ENCODE measurements around the gene FGGY.

FGGY gene

GRCh38 chr1:59755069-59755685, 458.3 kb downstream of the FGGY start:
- Histone ChIP-seq H4K20me1 (ENCODE audit: insufficient read depth, low read length) (no peaks in the 10 kb centered on the region), H3K27ac (ENCODE audit: low read length) (no peak overlapping the region), H3K4me2 (ENCODE audit: insufficient read depth, low read length) (no peak overlapping the region), H3K79me2 (ENCODE audit: insufficient read depth, low read length) (no peaks in the 10 kb centered on the region), H3K9me3 (ENCODE audit: insufficient read depth, low read length, severe bottlenecking) (no peaks in the 10 kb centered on the region), H3K36me3 (ENCODE audit: insufficient read depth, low read length) (no peaks in the 10 kb centered on the region), H3K9ac (ENCODE audit: low read depth, low read length) (no peak overlapping the region), H3K4me1 (ENCODE audit: insufficient read depth, low read length) (peaks cover 5% of the 10 kb centered on the region), H3K27me3 (ENCODE audit: insufficient read depth, low read length, poor library complexity) (no peaks in the 10 kb centered on the region), H3K4me3 (ENCODE audit: low read depth in 1 of 2, low read length in 2 of 2) (no peak overlapping the region), H2AFZ (ENCODE audit: low read depth, low read length) (no peak overlapping the region)
- ATAC-seq (ENCODE audit: insufficient read depth, low read depth) = no peak
- TF ChIP-seq EZH2 (IDR thresholded peaks at IDR 0.05; ENCODE audit: borderline replicate concordance, low read depth, low read length, severe bottlenecking) (no peak), CTCF (IDR thresholded peaks at IDR 0.05; ENCODE audit: borderline replicate concordance, extremely low read depth, low read length, poor library complexity, severe bottlenecking) (no peak)
- DNase-seq = no peak

GRCh38 chr1:59757197-59757747, 460.4 kb downstream of the FGGY start:
- TF ChIP-seq CTCF (IDR thresholded peaks at IDR 0.05; ENCODE audit: borderline replicate concordance, extremely low read depth, low read length, poor library complexity, severe bottlenecking) (no peak), EZH2 (IDR thresholded peaks at IDR 0.05; ENCODE audit: borderline replicate concordance, low read depth, low read length, severe bottlenecking) (no peak)
- no peak for ATAC-seq (ENCODE audit: insufficient read depth, low read depth)
- Histone ChIP-seq H3K9me3 (ENCODE audit: insufficient read depth, low read length, severe bottlenecking) (no peaks in the 10 kb centered on the region), H3K4me2 (ENCODE audit: insufficient read depth, low read length) (no peak overlapping the region), H4K20me1 (ENCODE audit: insufficient read depth, low read length) (no peaks in the 10 kb centered on the region), H3K27me3 (ENCODE audit: insufficient read depth, low read length, poor library complexity) (no peaks in the 10 kb centered on the region), H2AFZ (ENCODE audit: low read depth, low read length) (no peak overlapping the region), H3K4me1 (ENCODE audit: insufficient read depth, low read length) (peaks cover 5% of the 10 kb centered on the region), H3K4me3 (ENCODE audit: low read depth in 1 of 2, low read length in 2 of 2) (no peak overlapping the region), H3K27ac (ENCODE audit: low read length) (no peak overlapping the region), H3K36me3 (ENCODE audit: insufficient read depth, low read length) (no peaks in the 10 kb centered on the region), H3K79me2 (ENCODE audit: insufficient read depth, low read length) (no peaks in the 10 kb centered on the region), H3K9ac (ENCODE audit: low read depth, low read length) (no peak overlapping the region)
- no peak for DNase-seq

- Histone ChIP-seq H3K9ac (ENCODE audit: low read depth, low read length) (peak overlapping the region; percentile 15; the same call in 1 of the 2 replicates), H3K9me3 (ENCODE audit: insufficient read depth, low read length, severe bottlenecking) (no peaks in the 10 kb centered on the region), H3K4me1 (ENCODE audit: insufficient read depth, low read length) (peaks cover 5% of the 10 kb centered on the region), H3K27me3 (ENCODE audit: insufficient read depth, low read length, poor library complexity) (no peaks in the 10 kb centered on the region), H4K20me1 (ENCODE audit: insufficient read depth, low read length) (no peaks in the 10 kb centered on the region), H3K36me3 (ENCODE audit: insufficient read depth, low read length) (no peaks in the 10 kb centered on the region), H3K4me2 (ENCODE audit: insufficient read depth, low read length) (peak overlapping the region; percentile 56), H2AFZ (ENCODE audit: low read depth, low read length) (peak overlapping the region; percentile 52), H3K4me3 (ENCODE audit: low read depth in 1 of 2, low read length in 2 of 2) (peak overlapping the region in 1 of 2 experiments; percentile 33; a peak in 1 of 4 replicates), H3K27ac (ENCODE audit: low read length) (no peak overlapping the region), H3K79me2 (ENCODE audit: insufficient read depth, low read length) (no peaks in the 10 kb centered on the region)
- peak; percentile 98 for TF ChIP-seq CTCF (IDR thresholded peaks at IDR 0.05; ENCODE audit: borderline replicate concordance, extremely low read depth, low read length, poor library complexity, severe bottlenecking)
- TF ChIP-seq EZH2 (IDR thresholded peaks at IDR 0.05; ENCODE audit: borderline replicate concordance, low read depth, low read length, severe bottlenecking) = no peak
- ATAC-seq (ENCODE audit: insufficient read depth, low read depth) = peak; percentile 95
- peak; percentile 83 for DNase-seq
Observed at GRCh38 chr1:59759156-59759925, 462.4 kb downstream of the FGGY start.

Data from DND-41 (cell line).